Right lobe of liver (tissue), 4 donors: ENCODE measurements around the gene PPIA.

Experiments used
- POLR2A ChIP-seq: fragments of 450-650 bp; IDR thresholded peaks from one replicate; pipeline ENCODE4 v1.6.1; 2017; ENCODE audit warnings: antibody characterized with exemption, mild to moderate bottlenecking
- TF ChIP-seq, protein P1 (sequence below), 4 donors: fragments of 200-600 bp in 3 of 4; fragments of 450-650 bp in 1 of 4; IDR thresholded peaks; one replicate each; pipeline versions ENCODE4 v1.5.1 to v1.8.0; 2016 to 2022; ENCODE audit warnings: antibody characterized with exemption in 4 of 4, mild to moderate bottlenecking in 2 of 4
- donor health status: DM: no; HTN: no; CAD: no.
- donor health status: DM: no; HTN: no; CAD: no.
- donor health status: DM: no; HTN: yes; CAD: no.

DNA sequence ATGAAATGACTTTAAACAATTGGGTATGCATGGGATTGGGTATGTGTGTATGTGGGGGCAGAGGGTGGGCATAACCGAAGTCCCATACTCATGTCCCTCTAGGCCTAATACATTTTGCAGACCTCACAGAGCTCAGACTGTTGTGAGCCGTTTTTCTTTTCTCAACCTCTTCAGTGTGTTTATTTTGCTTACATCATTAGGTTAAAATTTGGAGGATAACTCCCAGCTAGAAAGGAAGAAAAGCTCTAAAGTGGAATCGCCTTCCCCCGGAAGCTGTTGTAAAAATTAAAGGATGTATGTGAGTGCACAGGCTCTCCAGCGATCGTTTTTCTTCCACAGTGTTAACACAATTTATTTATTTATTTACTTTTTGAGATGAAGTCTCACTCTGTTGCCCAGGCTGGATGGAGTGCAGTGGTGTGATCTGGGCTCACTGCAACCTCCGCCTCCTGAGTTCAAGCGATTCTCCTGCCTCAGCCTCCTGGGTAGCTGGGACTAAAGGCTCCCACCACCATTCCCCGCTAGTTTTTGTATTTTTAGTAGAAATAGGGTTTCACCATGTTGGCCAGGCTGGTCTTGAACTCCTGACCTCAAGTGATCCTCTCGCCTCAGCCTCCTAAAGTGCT lies 52.9 kb downstream of the PPIA start:
- TF ChIP-seq, protein P1, sequence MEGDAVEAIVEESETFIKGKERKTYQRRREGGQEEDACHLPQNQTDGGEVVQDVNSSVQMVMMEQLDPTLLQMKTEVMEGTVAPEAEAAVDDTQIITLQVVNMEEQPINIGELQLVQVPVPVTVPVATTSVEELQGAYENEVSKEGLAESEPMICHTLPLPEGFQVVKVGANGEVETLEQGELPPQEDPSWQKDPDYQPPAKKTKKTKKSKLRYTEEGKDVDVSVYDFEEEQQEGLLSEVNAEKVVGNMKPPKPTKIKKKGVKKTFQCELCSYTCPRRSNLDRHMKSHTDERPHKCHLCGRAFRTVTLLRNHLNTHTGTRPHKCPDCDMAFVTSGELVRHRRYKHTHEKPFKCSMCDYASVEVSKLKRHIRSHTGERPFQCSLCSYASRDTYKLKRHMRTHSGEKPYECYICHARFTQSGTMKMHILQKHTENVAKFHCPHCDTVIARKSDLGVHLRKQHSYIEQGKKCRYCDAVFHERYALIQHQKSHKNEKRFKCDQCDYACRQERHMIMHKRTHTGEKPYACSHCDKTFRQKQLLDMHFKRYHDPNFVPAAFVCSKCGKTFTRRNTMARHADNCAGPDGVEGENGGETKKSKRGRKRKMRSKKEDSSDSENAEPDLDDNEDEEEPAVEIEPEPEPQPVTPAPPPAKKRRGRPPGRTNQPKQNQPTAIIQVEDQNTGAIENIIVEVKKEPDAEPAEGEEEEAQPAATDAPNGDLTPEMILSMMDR (IDR thresholded peaks at IDR 0.05): no peak
- TF ChIP-seq POLR2A: no peak
